OCI-LY7 (cell line): Measurements from ENCODE around the gene POLR1A.

ENCODE experiments used
- EZH2phosphoT487 ChIP-seq: fragments of 200-600 bp; sonication (generic); IDR thresholded peaks from 2 replicates; pipeline ENCODE4 v1.6.1; 2018; ENCODE audit warnings: low read depth, borderline replicate concordance, mild to moderate bottlenecking, mixed run types, antibody characterized with exemption, low read length, moderate library complexity, mixed read lengths
- TF ChIP-seq, protein P1 (sequence below): fragments of 200-600 bp; sonication (generic); conservative IDR thresholded peaks from 2 replicates; pipeline ENCODE4 v1.5.1; 2014; ENCODE audit warnings: mild to moderate bottlenecking, antibody characterized with exemption, low read length, moderate library complexity, mixed read lengths

DNA sequence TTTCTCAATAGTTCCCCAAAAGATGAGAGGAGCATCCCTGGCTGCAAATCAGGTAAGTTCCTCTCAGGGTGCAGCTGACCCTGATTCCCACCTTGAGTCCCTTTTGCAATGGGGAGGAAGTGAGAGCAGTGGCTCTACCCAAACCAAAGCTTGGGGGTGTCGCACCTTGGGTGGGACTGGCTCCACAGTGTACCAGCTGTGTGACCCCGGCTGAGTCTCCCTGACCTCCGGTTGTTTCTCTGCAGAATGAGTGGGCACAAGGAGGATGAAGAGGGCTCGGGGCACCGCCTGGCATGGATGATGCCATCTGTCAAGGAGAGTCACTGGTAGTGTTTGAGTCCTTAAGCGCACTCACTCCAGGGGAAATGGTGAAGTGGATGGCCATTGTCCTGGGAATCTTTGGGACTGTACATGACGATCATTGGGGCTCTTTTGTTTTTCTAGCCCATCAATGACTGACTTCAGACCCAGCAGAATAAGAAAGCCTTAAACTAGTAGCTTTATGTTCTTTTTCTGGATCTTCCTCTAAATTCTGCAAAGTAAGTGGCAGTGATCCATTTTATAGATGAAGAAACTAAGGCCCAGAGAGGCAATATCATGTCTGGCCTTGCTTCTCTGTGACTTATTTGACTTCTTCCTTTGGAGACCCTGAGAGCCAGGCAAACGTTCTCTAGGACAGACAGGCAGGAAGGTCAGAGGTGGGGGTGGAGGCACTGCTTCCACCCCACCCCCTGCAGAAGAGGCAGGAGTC is 110.6 kb downstream of the POLR1A start:
- TF ChIP-seq, protein P1, sequence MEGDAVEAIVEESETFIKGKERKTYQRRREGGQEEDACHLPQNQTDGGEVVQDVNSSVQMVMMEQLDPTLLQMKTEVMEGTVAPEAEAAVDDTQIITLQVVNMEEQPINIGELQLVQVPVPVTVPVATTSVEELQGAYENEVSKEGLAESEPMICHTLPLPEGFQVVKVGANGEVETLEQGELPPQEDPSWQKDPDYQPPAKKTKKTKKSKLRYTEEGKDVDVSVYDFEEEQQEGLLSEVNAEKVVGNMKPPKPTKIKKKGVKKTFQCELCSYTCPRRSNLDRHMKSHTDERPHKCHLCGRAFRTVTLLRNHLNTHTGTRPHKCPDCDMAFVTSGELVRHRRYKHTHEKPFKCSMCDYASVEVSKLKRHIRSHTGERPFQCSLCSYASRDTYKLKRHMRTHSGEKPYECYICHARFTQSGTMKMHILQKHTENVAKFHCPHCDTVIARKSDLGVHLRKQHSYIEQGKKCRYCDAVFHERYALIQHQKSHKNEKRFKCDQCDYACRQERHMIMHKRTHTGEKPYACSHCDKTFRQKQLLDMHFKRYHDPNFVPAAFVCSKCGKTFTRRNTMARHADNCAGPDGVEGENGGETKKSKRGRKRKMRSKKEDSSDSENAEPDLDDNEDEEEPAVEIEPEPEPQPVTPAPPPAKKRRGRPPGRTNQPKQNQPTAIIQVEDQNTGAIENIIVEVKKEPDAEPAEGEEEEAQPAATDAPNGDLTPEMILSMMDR: no peak
- TF ChIP-seq EZH2phosphoT487: no peak
